Middle frontal gyrus (tissue), 1 donor: ENCODE data around the gene FAM53A.
"Not testable (repeated sequence)": the region's sequence is repeated elsewhere in the genome, so short reads cannot be mapped to it uniquely, and the experiment has no call there.

Source experiments
- DNase-seq: peaks from one replicate; pipeline ENCODE4 v3.0.0-alpha.2; 2015; ENCODE audit warnings: low spot score; ENCODE audit errors: extremely low spot score

The FAM53A gene

GRCh38 chr4:1640716-1641503 is 43.2 kb downstream of the FAM53A start:
- not testable (repeated sequence) for DNase-seq

GRCh38 chr4:1640190-1640589 is 43.9 kb downstream of the FAM53A start:
- no peak for DNase-seq

GRCh38 chr4:1639299-1639868 is 44.7 kb downstream of the FAM53A start:
- DNase-seq, result no peak

GRCh38 chr4:1638873-1639272 is 45.2 kb downstream of the FAM53A start:
- no peak for DNase-seq

- DNase-seq, result no peak
Observed at GRCh38 chr4:1638272-1638598, 45.9 kb downstream of the FAM53A start.

- DNase-seq, result no peak
Observed at GRCh38 chr4:1637580-1638271, 46.4 kb downstream of the FAM53A start.

- DNase-seq, result no peak
Observed at GRCh38 chr4:1636490-1637211, 47.5 kb downstream of the FAM53A start.

- no peak for DNase-seq
Observed at GRCh38 chr4:1635464-1635863, 48.6 kb downstream of the FAM53A start.

GRCh38 chr4:1633993-1634392 is 50.1 kb downstream of the FAM53A start:
- DNase-seq, result no peak

- DNase-seq, result no peak
Observed at GRCh38 chr4:1632109-1633104, 51.7 kb downstream of the FAM53A start.

- DNase-seq, result no peak
Observed at GRCh38 chr4:1631136-1631535, 53.0 kb downstream of the FAM53A start.

GRCh38 chr4:1630266-1630665 is 53.8 kb downstream of the FAM53A start:
- no peak for DNase-seq

GRCh38 chr4:1629699-1630083 is 54.4 kb downstream of the FAM53A start:
- DNase-seq, result no peak

GRCh38 chr4:1628892-1629698 is 55.0 kb downstream of the FAM53A start:
- peak; percentile 14 for DNase-seq

GRCh38 chr4:1627417-1628313 is 56.4 kb downstream of the FAM53A start:
- no peak for DNase-seq

GRCh38 chr4:1626941-1627340 is 57.2 kb downstream of the FAM53A start:
- no peak for DNase-seq

GRCh38 chr4:1626151-1626550 is 58.0 kb downstream of the FAM53A start:
- DNase-seq, result no peak

GRCh38 chr4:1625600-1626138 is 58.4 kb downstream of the FAM53A start:
- no peak for DNase-seq

- no peak for DNase-seq
Observed at GRCh38 chr4:1624519-1624910, 59.6 kb downstream of the FAM53A start.
